ENCODE measurements around the gene PGLYRP4. TPM values are rescaled to one million over a fixed set of nuclear protein-coding genes. Genes with fewer than 3 reads are reported as not detected.
A peak's percentile ranks its signal among the peaks of the same experiment; 100 is the strongest.

The PGLYRP4 gene
- total and polyA plus RNA-seq, 12 donors = not detected

- Histone ChIP-seq H3K36me3 (no peaks in the 10 kb centered on the region), H3K4me1 (peaks cover 0 to 56% (median 0%) of the 10 kb centered on the region in 9 donors), H3K4me3 (no peak overlapping the region), H3K27me3 (peaks cover 0 to 3% (median 0%) of the 10 kb centered on the region in 7 donors), H3K27ac (no peak overlapping the region), H3K9me3 (no peaks in the 10 kb centered on the region)
- no peak for ATAC-seq
- no peak for DNase-seq
- TF ChIP-seq, protein P1, sequence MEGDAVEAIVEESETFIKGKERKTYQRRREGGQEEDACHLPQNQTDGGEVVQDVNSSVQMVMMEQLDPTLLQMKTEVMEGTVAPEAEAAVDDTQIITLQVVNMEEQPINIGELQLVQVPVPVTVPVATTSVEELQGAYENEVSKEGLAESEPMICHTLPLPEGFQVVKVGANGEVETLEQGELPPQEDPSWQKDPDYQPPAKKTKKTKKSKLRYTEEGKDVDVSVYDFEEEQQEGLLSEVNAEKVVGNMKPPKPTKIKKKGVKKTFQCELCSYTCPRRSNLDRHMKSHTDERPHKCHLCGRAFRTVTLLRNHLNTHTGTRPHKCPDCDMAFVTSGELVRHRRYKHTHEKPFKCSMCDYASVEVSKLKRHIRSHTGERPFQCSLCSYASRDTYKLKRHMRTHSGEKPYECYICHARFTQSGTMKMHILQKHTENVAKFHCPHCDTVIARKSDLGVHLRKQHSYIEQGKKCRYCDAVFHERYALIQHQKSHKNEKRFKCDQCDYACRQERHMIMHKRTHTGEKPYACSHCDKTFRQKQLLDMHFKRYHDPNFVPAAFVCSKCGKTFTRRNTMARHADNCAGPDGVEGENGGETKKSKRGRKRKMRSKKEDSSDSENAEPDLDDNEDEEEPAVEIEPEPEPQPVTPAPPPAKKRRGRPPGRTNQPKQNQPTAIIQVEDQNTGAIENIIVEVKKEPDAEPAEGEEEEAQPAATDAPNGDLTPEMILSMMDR (IDR thresholded peaks at IDR 0.05) = no peak
- WGBS, 2 donors = 76 to 86% methylated on average over 3 of the region's 3 CpGs
- intact Hi-C loops (cut with DNase I) = no loop called here
Observed at GRCh38 chr1:153370146-153370545, 21.5 kb upstream of the PGLYRP4 start.

DNA sequence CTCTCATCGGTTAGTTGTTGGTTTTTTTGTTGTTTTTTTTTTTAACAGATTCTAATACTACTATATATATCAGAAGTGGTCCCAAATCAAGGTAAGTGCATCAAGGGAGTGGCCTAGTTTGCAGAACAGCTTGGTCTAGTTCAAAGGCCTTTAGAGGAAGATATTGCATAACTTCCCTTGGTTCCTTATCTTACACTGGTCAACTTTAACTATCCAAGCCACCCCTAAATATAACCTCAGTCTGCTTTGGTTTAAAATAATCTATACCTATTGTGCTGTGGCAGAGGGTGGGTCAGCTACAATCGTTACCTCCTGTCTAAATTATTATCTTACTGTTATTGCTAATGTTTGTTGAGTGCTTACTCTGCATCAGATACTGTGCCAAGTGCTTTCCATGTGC, 19.9 kb upstream of the PGLYRP4 start:
- peaks cover 0 to 3% (median 0%) of the 10 kb centered on the region in 7 donors for H3K27me3 ChIP-seq
- WGBS, 2 donors = 54 to 67% methylated on average over 2 of the region's 2 CpGs
- TF ChIP-seq, protein P1 (IDR thresholded peaks at IDR 0.05) = no peak
- H3K9me3 ChIP-seq = no peaks in the 10 kb centered on the region
- intact Hi-C loops (cut with DNase I) = loop anchor here in 1 of 10 donors (5.0 kb wide), 1 partner anchor 219 kb away; no protein-coding TSS in a partner anchor
- no peak overlapping the region for H3K4me3 ChIP-seq
- H3K27ac ChIP-seq = peak overlapping the region in 1 of 10 donors; percentile 44
- ATAC-seq (no peak), DNase-seq (no peak)
- no peaks in the 10 kb centered on the region for H3K36me3 ChIP-seq
- peaks cover 0 to 59% (median 0%) of the 10 kb centered on the region in 9 donors for H3K4me1 ChIP-seq

DNA sequence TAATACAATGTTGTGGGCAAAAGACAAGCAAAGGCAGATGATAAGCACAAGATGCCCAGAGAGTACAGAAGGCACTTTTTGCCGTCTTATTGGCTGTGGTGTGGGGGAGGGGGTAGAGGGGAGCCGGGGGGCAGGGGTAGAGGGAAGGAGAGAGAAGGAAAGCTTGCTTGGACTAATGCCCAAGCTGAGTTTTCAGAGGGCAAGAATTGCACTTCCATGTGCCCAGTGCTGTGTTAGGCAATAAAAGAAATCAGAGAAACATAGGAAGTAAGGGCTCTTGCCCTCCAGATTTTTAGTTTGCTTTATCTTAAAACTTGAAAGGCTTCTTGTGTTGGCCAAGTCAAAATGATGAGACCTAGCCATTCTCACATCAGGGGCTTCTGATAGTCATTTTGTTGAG, 18.4 kb upstream of the PGLYRP4 start:
- Histone ChIP-seq H3K27me3 (peaks cover 0 to 3% (median 0%) of the 10 kb centered on the region in 7 donors), H3K36me3 (no peaks in the 10 kb centered on the region), H3K4me1 (peaks cover 0 to 68% (median 0%) of the 10 kb centered on the region in 9 donors), H3K27ac (peak overlapping the region in 1 of 10 donors; percentile 68), H3K4me3 (no peak overlapping the region), H3K9me3 (no peaks in the 10 kb centered on the region)
- WGBS, 2 donors = 64 to 69% methylated on average over 2 of the region's 2 CpGs
- intact Hi-C loops (cut with DNase I) = loop anchor here in 1 of 10 donors (5.0 kb wide), 1 partner anchor 220 kb away; no protein-coding TSS in a partner anchor
- ATAC-seq (no peak), DNase-seq (no peak)
- TF ChIP-seq, protein P1 (IDR thresholded peaks at IDR 0.05) = no peak

DNA sequence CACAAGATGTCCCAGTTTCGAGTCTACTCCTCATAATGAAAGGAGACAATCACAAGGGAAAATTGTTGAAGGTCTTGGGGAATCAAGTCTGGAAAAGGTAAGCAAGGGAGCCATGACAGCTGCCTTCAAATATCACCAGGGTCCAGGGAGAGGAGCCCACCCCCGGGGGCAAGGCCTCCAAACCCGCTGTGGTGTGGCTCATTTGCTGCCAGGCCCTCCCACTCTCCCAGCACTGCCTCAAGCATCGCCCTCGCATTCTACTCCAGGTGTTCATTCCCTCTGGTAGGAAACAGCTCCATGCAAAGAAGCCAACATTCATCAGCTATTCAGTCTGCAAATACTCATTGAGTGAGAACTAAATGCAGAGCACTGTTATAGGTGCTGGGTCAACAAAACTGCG, 17.6 kb upstream of the PGLYRP4 start:
- WGBS, 2 donors = 77 to 84% methylated on average over 6 of the region's 6 CpGs
- no peak overlapping the region for H3K4me3 ChIP-seq
- TF ChIP-seq, protein P1 (IDR thresholded peaks at IDR 0.05) = no peak
- H3K27ac ChIP-seq = peak overlapping the region in 1 of 10 donors; percentile 68
- H3K36me3 ChIP-seq = no peaks in the 10 kb centered on the region
- intact Hi-C loops (cut with DNase I) = loop anchor here in 1 of 10 donors (5.0 kb wide), 1 partner anchor 221 kb away; no protein-coding TSS in a partner anchor
- H3K9me3 ChIP-seq = no peaks in the 10 kb centered on the region
- peaks cover 0 to 68% (median 0%) of the 10 kb centered on the region in 9 donors for H3K4me1 ChIP-seq
- ATAC-seq (no peak), DNase-seq (no peak)
- peaks cover 0 to 3% (median 0%) of the 10 kb centered on the region in 7 donors for H3K27me3 ChIP-seq

All from heart right ventricle (tissue), 16 donors.